Left colon (tissue), 2 donors: ENCODE measurements around the gene ATP6V1D. TPM values are rescaled to one million over a fixed set of nuclear protein-coding genes. Genes with fewer than 3 reads are reported as not detected.
A peak's percentile ranks its signal among the peaks of the same experiment; 100 is the strongest.
"Not testable (repeated sequence)": the region's sequence is repeated elsewhere in the genome, so short reads cannot be mapped to it uniquely, and the experiment has no call there.

Experiments used
- ATAC-seq: fragments of 200-7000 bp; cut with Tn5 transposase; one replicate; pipeline ENCODE4 v1.9.1; 2020; ENCODE audit warnings: mild to moderate bottlenecking, moderate library complexity
- DNase-seq, 2 donors: peaks; one replicate each; pipeline ENCODE4 v3.0.0-alpha.2; 2020
- intact Hi-C, 2 donors: fragments of 100-400 bp; cut with DNase I in 1 of 2; cut with micrococcal nuclease in 1 of 2; formaldehyde crosslinking; loops; one replicate each; pipeline versions ENCODE4 v1.11.2 to v1.14.0; 2022; cut with DNase I, micrococcal nuclease
- long read RNA-seq: library from polyadenylated mRNA; unstranded; transcript quantifications from one replicate; pipeline ENCODE4 v2.0.0, GENCODE V29; 2021
- total RNA-seq, 2 donors: library from RNA; stranded (reverse); fragmentation: NEBNext Ultra II Directional; extraction: Animal tissue kit (Norgen Biotek cat#: 25700); gene quantifications; one replicate each; pipeline ENCODE4 v1.2.1, GENCODE V29; 2021
- donor health status: DM: no; HTN: no; CAD: no.
- donor health status: DM: yes; HTN: yes; CAD: no.

The ATP6V1D gene
- total RNA-seq: 10 to 100 TPM; 80.3 to 91.2 TPM
- long read RNA-seq, transcript ATP6V1D-201 (9 exons, 1,845 nt): major isoform, 78 of 89 reads
- long read RNA-seq, partial matches to known transcripts: 3 of 89 reads
- long read RNA-seq, other reads (novel, unspliced or antisense): 8 of 89 reads

DNA sequence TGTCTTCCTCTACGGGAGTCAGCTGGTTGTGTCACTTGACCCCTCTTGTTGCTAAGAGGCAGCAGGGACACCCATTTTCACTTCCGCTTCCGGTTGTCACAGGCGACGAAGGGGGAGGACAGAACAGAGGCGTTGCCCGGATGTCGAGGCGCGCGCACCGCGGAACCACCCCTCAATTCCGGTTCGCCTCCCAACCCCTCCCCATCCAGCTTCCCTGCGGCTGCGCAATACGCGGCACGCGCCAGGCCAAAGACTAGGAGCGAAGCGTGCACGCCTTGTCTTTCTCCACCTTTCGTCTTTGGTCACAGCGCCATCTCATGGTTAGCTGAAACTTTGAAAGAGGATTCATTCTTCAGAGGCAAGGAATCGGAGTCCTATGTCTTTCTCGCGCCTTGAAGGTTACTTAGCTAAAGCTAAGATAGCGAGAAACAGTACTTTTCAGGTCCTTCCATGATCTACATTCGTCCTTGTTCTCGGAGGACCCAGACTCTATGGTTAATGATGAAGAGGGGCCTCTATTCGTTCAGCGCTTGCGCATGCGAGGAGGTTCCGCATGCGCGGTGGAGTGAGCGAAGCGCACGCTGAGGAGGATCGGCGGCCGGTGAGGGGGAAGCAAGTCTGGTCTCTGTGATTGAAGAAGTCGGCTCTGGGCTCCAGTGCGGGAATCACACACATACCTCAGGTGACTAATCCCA, at the start of gene ATP6V1D, which contains the start of gene EIF2S1:
Gene ATP6V1D, minus strand, starts transcription at position 30 of the 695 bp plus-strand sequence. CDS start 106 bp downstream, outside the sequence.
Gene EIF2S1, plus strand, starts transcription at position 554 of the 695 bp plus-strand sequence. CDS start 4,440 bp downstream, outside the sequence.
- peak; percentile 99 for DNase-seq
- ATAC-seq: peak; percentile 92
- intact Hi-C loops: no loop called here

DNA sequence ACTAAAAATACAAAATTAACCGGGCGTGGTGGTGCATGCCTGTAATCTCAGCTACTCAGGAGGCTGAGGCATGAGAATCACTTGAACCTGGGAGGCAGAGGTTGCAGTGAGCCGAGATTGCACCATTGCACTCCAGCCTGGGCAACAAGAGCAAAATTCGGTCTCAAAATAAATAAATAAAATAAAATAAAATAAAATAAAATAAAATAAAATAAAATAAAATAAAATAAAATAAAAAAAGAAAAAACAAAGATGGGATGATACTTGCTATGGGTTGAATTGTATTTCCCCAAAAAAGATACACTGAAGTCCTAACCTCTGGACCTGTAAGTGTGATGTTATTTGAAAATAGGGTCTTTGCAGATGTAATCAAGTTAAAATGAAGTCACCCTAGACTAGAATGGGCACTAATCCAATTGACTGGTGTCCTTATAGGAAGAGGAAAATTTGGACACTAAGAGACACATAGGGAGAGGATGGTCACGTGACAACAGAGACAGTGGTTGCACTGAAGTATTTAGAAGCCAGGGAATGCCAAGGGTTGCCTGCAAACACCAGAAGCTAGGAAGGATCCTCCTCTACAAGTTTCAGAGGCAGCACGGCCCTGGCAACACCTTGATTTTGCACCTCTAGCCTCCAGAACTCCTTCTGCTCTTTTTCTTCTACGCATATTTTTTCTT, 48.7 kb upstream of the ATP6V1D start:
- intact Hi-C loops, DNase-seq, ATAC-seq: not testable (repeated sequence)

DNA sequence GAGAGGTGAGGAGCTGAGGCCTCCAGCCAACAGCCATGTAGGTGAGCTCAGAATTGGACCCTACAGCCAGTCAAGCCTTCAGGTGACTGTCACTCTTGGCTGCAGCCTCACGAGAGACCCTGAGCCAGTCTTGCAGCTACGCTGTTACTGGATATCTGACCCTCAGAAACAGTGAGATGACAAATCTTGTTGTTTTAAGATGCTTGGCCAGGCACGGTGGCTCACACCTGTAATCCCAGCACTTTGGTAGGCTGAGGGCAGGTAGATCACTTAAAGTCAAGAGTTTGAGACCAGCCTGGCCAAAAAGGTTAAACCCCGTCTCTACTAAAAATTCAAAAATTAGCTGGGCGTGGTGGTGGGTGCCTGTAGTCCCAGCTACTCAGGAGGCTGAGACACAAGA, 46.2 kb upstream of the ATP6V1D start:
- no peak for DNase-seq
- intact Hi-C loops: no loop called here
- no peak for ATAC-seq

DNA sequence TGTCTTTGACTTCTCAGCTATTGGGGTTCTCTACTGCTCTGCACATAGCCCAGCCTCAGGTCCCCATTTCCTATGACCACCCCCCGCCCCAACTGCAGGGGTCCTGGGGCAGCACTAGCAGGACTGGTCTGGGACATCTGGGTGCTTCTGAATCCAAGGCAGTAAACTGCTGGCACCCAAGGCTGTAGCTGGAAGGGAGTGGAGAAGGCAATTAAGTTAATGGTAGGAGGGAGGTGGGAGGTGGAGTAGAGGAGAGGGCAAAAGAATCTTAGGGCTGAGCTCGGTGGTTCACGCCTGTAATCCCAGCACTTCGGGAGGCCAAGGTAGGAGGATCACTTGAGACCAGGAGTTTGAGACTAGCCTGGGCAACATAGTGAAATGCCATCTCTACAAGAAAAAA, 40.8 kb upstream of the ATP6V1D start:
- DNase-seq: peak in 1 of 2 donors; percentile 18
- intact Hi-C loops: no loop called here
- ATAC-seq: peak; percentile 89

DNA sequence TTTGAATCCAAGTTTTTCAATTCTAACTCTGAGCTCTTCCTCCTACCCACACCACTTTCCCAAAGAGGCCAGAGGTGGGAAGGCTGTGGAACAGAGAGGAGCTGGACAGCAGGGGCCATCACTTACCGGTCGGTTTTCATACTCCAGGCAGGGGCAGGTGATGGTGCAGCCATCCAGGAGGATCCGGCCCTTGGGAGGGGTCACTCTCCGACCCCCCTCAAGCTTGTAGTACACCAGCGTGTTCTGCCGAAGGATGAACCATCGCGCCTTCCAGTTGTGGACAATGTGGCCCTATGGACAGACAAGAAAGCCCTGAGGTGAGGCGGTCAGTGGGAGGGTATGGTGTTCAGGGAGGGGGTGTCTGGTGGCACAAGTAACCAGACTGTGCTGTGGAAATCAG, 37.9 kb upstream of the ATP6V1D start:
- intact Hi-C loops: no loop called here
- DNase-seq (no peak), ATAC-seq (no peak)

DNA sequence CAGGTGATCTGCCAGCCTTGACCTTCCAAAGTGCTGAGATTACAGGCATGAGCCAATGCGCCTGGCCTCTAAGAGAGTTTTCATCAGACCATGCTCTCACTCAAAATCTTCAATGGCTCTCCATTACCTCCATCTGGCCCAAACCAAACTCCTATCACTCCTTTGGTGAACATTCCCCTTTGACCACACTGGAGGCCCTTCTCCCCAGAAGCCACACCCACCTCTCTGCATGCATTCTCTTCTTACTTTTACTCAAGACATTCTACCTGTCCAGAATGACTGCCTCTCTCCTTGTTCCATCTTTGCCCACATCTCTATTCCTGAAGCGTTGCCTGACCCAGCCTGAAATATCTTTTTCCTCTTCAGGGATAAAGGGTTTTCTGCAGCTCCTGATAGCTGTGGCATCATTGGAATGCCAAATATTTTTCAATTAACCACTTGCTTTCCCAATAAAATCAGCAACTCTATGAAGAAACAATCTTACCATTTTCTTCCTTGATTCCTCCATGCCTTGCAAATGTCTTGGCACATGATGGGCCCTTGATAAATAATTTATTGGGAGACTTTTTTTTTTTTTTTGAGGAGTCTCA, 36.9 kb upstream of the ATP6V1D start:
- no peak for DNase-seq
- ATAC-seq: no peak
- intact Hi-C loops: no loop called here

DNA sequence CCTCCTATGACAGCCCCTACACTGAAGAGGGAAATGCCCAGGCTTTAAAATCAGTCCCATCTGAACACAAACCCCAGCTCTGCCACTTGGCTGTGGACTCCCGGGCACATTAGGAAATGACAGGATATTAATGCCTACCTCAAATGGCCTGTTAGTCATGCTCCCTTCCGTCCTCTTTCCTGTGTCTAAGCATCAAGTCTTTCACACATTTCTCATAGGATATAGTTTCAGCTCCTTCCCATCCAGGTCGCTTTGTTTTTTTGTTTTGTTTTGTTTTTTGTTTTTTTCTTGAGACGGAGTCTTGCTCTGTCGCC, 36.2 kb upstream of the ATP6V1D start:
- no peak for DNase-seq
- intact Hi-C loops: no loop called here

DNA sequence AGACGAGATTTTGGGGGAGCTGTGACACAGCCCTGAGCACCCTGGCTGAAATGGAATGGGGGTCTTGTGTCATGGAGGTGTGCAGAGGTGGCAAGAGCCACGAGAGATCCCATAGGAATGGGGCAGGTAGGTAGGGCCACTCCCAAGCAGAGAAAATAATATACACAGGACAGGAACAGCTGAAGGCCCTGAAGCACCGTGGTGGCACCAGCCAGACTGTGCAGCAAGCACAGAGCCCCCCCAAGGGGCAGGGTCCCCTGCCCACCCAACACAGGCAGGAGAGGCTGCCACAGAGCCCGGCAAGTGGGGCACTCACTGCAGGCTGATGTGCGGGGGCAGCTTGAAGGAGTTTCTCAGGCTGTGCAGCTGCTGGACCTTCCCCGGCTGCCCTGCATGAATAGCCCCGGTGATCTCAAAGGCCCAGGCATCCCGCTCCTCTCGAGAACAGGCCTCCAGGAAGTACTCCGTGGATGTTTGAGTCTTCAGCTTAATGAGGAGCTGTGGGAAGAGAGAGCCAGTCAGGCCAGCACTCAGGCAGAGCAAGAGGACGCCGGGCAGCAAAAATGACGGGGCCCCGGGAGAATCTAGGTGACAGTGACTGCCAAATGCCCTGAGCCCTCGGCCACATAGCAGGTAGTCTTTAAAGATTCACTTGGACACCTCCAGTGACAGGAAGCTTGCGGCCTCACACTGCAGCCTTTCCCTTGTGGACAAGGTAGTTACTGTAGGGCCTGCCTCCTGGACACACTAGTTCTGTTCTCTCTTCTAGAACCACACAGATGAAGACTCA, 35.7 kb upstream of the ATP6V1D start:
- intact Hi-C loops: no loop called here
- no peak for ATAC-seq
- no peak for DNase-seq

More for the DNA sequence above, 36.2 kb upstream of the ATP6V1D start:
- no peak for ATAC-seq

DNA sequence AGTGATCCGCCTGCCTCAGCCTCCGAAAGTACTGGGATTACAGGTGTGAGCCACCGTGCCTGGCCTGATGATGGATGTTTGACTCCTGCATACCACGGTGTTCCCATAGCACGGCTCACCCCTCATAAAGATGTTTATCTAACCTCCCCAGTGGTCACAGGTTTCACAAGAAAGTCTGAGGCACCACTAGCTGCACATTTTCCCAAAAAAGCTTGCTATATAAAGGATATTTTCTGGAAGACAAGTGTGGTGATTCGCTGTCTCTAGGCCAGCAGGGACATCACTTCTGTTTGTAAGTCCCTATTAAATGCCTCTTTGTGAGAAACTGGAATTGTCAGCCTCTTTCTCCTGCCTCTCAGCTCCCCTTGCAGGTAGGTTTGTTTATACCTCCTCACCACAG, 34.1 kb upstream of the ATP6V1D start:
- ATAC-seq (no peak), DNase-seq (no peak)
- intact Hi-C loops: no loop called here

DNA sequence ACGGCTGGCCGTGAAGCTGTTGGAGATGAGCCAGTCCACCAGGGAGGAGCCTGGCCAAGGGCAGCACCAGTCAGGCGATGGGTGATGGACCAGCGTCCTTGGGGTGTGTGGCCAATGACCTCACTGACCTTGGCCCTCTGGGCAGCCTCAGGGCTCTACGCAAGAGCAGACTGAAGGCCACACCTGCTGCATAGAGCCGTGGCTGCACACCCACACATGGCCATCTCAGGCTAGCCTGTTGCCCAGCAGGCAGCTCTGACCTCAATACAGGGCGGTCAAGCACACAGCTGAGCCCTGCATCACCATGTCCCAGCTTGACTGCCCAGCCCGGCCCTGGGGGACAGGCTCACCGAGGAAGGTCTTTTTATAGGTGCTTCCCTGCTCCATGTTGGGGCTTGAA, 33.2 kb upstream of the ATP6V1D start:
- ATAC-seq: no peak
- DNase-seq: no peak
- intact Hi-C loops: no loop called here

DNA sequence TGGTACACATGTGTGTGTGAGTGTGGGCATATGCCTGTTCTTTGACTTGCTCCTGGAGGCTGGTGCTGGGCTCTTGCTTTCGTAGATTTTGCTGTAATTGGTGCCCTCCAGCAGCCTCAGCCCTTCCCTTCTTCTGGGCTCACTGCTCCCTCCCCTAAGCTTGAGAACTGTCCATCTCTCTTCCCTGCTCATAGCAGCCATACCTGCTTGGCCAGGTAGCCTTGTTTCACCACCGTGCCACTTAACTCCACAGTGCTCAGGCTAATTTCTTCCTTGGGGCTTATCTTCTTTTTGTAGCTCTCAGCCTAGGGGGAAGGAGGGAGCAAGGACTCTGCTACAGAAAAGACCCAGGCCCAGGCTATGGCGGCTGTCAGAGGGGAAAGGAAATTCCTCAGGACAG, 32.5 kb upstream of the ATP6V1D start:
- intact Hi-C loops: no loop called here
- no peak for ATAC-seq
- no peak for DNase-seq

DNA sequence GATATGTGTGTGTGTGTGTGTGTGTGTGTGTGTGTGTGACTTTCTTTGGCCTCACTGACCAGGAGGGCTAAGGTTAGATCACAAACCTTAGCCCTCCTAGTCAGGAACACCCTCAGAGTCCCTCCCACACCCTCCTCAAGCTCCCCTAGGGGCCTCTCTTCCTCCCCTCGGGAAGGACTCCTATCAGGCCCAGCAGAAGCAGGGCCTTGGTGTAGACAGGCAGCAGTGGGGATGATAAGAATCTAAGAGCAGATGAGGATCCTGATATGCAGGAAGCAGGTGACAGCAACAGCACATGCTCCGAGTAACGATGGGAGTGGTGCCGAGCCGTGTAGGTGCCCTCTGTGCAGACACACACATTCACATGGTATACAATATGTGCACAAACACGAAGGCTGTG, 31.7 kb upstream of the ATP6V1D start:
- DNase-seq: no peak
- intact Hi-C loops: no loop called here
- ATAC-seq: peak; percentile 17

DNA sequence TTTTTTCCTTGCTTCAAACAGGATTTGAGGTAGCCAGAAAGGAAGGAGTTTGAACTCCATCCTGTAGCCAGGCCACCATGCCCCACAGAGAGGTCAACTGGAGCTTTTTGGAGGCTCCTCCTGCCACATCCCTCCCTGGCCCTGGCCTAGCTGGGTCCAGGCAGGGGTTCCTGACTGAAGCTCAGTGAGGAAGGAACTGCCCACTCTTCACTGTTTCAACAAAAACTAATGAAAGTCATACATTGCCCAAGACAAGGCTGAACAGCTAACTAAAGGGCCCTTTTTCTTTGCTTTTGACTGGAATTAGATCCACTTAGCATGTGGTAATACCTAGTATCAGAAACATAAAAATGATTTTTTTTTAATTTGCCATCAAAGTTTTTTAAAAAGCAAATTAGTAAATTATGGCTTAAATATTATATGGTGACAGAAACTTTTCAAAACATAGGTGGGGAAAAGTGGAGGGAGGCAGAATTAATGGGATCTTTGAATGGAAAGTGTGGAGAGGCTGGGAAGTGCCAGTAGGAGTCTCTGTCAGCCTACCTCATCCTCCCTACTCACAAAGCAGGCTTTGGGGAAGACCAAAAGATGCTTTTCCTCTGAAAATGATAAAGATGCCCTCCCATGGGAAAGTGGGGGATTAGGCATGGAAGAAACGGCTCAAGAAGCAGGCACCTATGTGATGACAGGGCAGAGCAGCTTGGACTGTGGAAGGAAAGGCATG, 30.4 kb upstream of the ATP6V1D start:
- intact Hi-C loops: no loop called here
- ATAC-seq: no peak

DNA sequence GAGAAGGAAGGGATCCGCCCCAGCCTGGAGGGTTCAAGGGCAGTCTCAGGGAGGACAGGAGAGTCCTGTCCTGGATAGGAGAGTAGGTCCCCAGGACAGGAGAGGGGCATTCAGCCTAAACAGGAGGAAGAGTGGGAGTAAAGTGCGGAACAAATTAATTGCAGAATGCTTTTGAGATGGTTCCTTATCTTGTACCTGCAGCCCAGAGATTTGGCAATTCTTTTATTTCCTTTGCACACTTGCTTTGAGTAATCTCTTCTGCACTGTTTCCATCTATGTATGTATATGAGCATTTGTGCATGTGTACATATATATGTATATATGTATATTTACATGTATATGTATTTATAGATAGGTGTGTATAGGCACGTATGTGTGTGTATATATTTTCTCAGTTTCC, 29.7 kb upstream of the ATP6V1D start:
- DNase-seq (no peak), ATAC-seq (no peak)
- intact Hi-C loops: no loop called here

More for the DNA sequence above, 30.4 kb upstream of the ATP6V1D start:
- no peak for DNase-seq

DNA sequence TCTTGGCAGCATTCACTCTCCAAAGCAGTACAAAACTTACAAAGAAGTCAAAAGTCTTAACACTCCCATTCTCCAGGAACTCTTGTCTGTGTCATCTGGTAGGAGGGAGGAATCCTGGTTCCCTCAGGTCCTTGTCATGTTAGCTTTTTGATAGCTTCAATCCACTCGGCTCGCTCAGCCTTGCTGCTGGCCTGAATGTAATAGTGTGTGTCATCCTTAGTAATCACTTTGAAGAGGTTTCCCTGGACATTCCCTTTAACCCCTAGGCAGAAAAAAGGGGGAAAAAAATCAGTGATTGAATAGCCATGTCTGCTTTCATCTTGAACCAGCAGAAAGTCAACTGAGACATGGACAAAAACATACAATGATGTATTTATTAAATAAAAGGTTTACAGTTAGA, 27.6 kb upstream of the ATP6V1D start:
- intact Hi-C loops: no loop called here
- ATAC-seq (no peak), DNase-seq (no peak)

DNA sequence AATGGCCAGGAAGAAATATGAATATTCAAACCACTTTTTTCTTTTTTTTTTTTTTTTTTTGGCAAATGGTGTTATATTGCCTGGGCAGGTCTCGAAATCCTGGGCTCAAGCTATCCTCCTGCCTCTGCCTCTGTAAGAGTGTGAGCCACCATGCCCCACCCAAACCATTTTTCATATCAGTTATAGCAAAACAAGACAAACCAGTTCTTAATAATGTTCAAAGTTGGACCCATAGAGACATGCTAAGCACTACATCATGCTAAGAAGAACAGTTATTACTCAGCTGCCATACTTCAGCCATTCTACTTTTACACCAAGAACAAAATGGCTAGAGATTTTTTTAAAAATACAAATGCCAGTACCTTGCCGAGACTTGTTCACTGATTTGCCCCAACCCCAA, 26.0 kb upstream of the ATP6V1D start:
- peak; percentile 65 for ATAC-seq

DNA sequence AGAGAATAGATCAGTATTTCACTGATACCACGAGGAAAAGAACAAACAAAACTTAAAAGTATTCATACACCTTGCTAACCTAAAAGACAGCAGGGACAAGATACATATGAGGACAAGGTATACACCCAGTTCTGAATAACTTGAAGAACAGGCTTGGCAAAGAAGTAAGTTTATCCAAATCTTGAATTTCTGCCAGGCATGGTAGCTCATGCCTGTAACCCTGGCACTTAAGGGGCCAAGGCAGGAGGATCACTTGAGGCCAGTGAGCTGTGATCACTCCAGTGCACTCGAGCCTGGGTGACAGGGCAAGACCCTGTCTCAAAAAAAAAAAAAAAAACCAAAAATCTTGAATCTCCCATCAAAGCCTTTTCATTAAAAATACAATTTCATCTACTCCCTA, 25.5 kb upstream of the ATP6V1D start:
- DNase-seq (no peak), ATAC-seq (peak; percentile 41)
- intact Hi-C loops: no loop called here

More for the DNA sequence above, 26.0 kb upstream of the ATP6V1D start:
- DNase-seq: no peak
- intact Hi-C loops: no loop called here

DNA sequence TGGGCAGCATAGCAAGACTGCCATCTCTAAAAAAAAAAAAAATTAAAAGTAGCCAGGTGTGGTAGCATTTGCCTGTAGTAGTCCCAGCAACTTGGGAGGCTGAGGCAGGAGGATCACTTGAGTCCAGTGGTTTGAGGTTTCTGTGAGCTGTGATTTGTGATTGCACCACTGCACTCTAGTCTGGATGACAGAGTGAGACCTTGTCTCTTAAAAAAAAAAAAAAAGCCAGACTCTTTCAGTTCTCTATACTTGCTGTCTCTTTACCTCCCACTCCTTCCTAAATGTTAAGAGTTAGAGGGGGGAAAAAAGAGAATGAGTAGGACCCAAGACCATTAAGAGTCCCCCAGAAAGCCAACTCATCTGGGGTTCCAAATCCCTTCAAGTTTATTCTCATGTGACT, 18.3 kb upstream of the ATP6V1D start:
- no peak for DNase-seq
- ATAC-seq: no peak
- intact Hi-C loops: no loop called here

DNA sequence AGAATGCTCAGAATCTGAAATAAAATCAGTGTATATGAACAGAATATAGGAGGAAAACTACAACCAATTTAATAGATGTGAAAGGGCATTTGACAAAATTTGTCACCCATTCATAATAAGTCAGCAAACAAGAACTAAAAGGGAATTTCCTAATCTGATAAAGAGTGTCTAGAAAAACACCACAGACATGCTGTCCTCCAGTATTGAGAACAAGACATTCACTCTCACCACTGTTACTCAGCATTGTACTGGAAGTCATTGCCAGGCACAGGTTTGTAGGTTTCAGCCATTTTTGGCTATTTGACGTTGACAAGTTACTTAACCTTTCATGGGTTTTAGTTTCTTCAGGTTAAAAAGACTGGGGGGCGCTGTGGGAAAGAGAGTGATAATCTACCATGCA, 13.7 kb upstream of the ATP6V1D start:
- ATAC-seq: no peak
- intact Hi-C loops: no loop called here

More for the DNA sequence above, 13.7 kb upstream of the ATP6V1D start:
- DNase-seq: no peak
